NCI-H524 (cell line): Measurements from ENCODE around the gene IL17B.
A peak's percentile ranks its signal among the peaks of the same experiment; 100 is the strongest.
"Not testable (repeated sequence)": the region's sequence is repeated elsewhere in the genome, so short reads cannot be mapped to it uniquely, and the experiment has no call there.

Experiments
- DNase-seq, 2 experiments: peaks; one replicate each; lab custom pipeline; 2025; lab: John Stamatoyannopoulos, UW

IL17B gene

DNA sequence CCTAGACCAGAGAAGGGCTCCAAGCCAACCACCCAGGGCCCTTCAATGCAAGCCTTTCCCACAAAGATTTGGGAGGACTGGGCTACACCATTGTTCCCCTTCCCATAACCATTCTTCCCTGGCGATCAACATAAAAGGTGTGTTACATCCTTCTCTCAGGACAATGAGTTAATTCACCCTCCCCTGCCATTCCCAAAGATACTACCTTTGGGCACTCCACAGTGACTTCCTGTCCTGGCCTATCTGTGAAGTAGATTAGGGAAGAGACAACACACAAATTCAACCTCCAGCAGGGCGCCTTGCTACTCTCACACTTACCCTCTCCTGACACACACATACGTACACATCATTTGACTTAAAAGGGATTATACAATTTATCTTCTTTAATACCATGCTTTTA, 23.2 kb upstream of the IL17B start:
- DNase-seq = no peak

DNA sequence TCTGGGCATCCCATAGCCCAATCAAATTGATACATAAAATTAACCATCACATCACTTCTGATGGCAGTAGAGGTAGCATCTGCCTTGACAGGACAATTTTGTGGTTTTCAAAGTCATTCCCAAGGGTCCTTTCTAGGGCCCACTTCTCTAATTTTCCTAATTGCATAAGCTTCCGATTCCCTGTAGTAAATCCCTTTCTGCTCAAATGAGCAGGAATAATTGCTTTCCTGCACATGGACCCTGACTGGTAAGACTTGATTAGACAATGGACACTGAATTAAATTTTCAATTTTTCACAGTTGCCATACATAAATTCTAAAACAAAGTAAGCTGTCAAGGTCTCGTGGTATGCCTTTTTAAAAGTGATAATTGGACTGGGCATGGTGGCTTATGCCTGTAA, 22.0 kb upstream of the IL17B start:
- no peak for DNase-seq

DNA sequence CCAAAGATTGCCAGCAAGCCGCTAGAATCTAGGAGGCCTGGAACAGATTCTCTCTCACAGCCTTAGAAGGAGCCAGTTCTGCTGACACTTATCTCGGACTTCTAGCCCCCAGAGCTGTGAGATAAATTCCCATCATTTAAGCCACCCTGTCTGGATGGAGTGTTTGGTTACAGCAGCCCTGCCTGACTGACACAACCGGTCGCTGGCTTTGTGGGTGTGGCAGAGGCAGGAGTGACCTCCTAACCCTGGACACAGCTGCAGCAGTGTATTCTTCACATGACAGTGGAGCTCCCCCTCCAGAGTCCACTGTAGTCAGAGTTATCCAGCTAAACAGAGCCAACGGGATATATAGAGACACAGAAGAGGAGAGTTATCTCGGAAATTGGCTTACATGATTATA, 21.2 kb upstream of the IL17B start:
- no peak for DNase-seq

DNA sequence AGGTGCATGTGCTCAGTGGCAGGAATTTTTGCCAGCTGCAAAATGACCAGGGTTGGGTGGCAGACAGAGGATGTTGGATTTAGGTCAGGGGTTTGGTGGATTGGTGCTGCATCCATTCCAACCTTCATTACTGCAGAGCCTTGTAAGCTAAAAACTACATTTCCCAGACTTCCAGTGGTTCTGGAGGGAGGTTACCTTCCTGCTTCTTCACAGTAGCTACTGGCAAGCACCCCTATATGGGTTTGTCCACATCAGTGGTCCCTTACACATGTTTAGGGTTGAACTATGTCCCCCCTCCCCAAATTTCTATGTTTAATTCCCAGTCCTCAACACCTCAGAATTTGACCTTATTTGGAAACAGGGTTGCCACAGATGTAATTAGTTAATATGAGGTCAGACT, 20.7 kb upstream of the IL17B start:
- DNase-seq = no peak

DNA sequence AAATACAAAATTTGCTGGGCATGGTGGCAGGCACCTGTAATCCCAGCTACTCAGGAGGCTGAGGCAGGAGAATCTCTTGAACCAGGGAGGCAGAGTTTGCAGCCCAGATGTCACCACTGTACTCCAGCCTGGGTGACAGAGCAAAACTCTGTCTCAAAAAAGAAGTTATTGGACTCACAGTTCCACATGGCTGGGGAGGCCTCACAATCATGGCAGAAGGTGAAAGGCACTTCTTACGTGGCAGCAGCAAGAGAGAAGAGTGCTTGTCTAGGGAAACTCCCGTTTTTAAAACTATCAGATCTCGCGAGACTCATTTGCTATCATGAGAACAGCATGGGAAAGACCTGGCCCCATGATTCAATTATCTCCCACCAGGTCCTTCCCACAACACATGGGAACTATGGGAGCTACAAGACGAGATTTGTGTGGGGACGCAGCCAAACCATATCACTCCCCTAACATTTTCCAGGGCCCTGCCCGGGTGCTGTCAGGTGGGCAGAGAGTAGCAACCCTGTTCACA, 19.7 kb upstream of the IL17B start:
- DNase-seq = not testable (repeated sequence)

DNA sequence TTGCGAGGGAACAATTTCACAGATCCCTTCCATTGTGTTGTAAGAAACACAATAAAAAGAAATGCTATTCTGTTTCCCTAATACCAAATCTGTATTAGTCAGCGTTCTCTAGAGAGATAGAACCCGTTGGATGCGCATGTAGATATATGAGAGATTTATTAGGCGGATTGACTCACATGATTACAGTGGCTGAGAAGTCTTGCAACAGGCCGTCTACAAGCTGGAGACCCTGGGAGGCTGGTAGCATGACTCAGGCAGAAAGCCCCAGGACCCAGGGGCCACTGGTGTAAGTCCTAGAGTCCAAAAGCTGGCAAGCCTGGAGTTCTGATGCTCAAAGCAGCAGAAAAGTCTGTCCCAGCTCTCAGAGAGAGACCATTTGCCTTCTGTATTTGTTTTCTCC, 18.4 kb upstream of the IL17B start:
- DNase-seq = no peak

DNA sequence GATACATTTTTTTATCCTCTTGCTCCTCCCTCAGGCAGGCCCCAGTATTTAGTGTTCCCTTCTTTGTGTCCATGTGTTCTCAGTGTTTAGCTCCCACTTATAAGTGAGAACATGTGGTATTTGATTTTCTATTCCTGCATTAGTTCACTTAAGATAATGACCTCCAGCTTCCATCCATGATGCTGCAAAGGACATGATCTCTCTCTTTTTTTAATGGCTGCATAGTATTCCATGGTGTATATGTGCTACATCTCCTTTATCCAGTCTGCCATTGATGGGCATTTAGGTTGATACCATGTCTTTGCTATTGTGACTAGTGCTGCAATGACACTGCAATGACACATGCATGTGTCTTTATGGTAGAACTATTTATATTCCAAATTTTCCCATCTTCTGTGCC, 15.9 kb upstream of the IL17B start:
- not testable (repeated sequence) for DNase-seq

DNA sequence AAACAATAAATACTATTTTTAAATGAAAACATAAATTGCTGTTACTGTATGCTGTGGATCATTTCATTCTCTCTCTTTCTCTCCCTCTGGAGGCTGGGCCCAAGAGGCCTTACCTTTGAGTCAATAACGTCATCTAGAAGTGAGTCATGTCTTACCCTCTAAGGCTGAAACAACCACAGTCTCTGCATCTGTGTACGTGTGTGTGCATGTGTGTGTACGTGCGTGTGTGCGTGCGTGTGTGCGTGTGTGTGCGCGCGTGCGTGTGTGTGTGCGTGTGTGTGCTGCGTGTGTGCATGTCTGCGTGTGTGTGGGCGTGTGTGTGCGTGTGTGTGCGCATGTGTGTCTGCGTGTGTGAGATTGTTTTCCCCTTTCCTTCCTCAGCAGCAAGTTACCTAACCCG, 13.6 kb upstream of the IL17B start:
- no peak for DNase-seq

DNA sequence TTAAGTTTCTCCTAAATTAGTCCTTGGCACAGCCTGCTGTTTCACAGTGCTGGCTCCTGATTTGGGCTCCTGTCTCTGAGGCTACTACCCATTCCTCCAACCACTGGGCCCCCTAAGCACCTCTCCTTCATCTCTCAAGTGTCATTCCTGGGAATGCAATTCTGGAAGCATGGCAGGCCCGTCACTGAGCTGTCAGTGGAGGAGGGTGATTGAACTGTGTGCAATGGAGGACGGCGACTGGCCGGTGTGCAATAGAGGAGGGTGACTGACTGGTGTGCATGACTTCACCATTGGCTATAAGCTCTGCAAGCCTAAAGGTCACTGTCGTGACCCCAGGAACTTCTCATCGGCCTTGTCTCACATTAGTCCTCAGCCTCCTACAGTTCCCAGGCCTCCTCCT, 12.4 kb upstream of the IL17B start:
- no peak for DNase-seq

DNA sequence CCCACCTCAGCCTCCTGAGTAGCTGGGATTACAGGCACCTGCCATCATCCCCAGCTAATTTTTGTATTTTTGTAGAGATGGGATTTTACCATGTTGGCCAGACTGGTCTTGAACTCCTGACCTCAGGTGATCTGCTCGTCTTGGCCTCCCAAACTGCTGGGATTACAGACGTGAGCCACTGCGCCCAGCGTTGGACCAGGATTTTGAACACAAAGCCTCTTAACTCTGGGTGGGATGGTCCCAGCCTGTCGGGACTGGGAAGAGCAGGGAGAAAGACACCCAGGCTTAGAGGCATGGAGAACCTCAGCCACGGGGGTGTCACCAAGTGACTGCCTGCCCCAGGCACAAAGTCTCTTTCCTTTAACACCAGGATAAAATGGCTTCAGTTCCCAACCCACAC, 12.0 kb upstream of the IL17B start:
- DNase-seq = not testable (repeated sequence)

DNA sequence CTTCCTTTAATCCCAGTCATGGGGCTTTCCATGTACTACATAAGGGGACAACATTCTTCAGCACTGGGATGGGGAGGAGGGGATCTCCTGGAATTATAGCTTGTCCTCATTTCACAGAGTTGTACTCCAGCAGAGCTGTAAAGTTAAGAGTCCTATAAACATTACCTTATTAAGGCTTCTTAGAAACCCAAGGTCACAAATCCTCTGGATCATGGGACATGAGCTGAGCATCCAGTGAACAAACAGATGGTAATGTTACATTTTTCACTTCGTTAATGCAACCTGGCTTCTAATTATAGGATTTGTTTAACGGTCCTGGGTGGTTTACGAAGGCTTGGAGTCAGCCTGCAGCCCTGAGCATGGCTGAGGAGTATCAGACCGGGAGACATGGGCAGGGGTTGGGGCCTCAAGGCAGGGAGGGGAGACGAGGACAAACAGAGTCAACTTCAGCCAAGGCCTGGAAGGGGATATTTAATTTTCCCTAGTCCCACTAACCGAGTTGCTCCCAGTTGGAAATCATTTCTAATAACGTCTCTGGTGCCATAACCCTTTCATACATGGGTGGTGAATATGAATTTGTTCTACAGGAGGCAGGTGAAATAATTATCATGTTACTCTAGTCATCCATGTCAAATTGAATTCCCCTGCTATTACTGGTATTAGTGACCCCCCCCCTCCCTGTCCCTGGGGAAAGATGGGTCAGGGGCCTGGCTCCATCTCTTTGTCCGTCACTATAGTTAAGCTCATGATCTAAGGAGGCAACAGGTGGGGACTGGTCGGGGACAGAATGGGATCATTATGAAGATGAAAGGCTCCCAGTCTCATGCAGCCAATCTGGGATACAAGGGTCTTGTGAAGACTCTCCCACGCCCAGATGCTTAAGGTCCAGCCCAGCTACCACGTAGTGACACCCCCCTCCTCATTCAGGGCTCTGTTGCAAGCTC, 10.7 kb upstream of the IL17B start:
- peak; percentile 50 to 83 for DNase-seq

DNA sequence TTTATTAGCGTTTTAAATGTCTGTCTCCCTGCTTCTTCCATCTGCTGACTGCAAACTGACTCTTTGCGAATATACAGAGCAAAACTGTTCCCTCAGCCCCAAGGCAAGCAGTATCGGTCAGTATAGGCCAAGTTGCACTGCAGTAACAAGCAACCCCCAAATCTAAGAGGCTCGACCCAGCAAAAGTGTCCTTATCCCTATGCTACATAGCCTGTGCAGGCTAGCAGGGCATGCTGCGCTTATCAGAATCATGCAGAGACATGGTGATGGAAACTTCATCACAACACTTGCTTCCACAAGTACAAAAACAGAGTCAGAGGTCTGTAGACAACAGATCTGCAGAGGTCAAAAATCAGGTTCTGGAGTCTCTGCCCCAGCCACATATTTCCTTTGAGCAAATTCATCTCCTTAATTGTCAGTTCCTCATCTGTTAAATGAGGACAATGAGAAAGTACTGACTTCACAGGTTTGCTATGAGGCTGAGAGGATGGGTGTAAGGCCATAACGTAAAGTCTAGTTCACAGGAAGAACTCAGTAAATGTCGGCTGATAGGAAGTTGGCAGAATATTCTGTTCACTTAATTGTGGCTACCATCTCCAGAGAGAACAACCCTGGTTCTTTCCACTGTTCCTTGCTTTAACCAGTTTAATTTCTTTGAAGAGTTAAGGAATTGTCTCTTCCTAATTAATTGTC, 9.6 kb upstream of the IL17B start:
- no peak for DNase-seq

DNA sequence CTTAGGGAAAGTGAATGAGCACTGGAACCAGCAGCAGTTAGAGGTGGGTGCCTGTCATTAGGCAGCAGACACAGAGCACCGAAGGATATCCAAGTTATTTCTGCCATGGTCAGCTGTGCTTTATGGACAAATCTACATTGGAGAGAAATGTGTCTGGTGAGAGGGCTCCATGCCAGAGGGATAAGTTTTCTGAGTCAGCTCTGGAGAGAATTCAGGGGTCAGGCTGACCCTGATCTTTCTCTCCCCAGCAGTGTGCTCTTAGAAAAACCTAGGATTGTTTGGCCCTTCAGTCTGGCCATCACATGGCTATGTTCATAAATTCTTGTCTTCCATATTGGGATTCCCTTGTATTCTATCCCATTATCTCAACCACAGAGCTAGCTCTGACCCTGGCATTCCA, 8.9 kb upstream of the IL17B start:
- no peak for DNase-seq

DNA sequence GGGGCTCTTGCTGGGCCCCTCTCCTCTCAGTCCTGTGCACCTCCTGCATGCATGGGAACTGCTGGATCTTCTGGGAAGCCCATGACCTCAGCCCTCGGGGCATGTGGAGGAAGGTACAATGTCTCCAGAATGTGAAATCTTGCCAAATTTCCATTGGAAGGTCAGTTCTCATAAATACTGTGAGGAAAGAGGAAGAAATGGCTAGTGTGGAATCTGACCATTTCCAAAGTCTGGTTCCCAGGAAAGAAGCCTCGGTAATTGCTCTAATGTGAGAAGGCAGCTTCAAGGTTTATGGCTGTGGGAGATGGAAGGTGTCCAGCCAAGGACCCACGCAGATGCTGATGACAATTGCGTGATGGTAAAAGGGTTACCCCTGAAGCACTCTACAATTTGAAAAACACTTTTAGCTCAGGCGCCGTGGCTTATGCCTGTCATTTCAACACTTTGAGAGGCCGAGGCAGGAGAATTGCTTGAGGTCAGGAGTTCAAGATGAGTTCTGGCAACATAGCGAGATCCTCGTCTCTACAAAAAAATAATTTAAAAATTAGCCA, 8.1 kb upstream of the IL17B start:
- DNase-seq = no peak

DNA sequence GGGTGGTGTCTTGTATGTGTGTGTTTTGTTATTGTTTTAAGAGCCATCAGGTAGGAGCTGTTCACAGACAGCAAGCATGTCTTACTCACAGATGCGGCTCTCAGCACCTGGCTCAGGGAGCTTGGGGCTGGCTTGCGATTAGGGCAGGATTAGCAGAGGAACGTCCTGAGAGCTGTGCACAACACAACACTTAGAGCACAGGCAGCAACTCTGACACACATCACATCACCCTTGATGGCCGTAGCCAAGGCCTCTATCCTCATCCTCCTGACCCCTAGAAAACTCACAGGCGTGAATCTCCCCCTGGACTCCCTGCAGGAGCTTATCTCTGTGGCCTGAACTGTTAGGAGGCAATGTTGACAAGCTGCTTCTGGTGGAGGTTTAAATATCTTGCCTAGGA, 7.1 kb upstream of the IL17B start:
- peak in 1 of 2 experiments; percentile 33 for DNase-seq

DNA sequence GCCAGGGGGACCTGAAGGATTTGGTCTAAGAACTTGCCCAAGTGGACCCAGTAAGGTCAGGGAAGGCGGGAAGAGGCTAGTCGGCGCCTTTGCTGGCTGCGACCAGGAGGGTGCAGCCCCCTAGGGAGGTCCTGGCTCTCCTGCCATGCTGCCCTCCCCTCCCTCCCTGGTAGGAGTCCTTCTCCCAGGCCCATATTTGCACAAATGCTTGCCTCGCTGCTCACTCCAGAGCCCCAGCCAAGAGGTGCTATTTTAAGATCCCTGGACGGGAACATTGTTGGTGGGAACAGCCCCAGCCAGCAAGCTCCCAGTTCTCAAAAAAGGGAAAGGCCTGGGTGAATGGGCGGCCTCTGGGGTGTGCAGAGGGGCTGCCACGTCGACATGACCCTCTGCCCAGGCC, 4.3 kb upstream of the IL17B start:
- no peak for DNase-seq

DNA sequence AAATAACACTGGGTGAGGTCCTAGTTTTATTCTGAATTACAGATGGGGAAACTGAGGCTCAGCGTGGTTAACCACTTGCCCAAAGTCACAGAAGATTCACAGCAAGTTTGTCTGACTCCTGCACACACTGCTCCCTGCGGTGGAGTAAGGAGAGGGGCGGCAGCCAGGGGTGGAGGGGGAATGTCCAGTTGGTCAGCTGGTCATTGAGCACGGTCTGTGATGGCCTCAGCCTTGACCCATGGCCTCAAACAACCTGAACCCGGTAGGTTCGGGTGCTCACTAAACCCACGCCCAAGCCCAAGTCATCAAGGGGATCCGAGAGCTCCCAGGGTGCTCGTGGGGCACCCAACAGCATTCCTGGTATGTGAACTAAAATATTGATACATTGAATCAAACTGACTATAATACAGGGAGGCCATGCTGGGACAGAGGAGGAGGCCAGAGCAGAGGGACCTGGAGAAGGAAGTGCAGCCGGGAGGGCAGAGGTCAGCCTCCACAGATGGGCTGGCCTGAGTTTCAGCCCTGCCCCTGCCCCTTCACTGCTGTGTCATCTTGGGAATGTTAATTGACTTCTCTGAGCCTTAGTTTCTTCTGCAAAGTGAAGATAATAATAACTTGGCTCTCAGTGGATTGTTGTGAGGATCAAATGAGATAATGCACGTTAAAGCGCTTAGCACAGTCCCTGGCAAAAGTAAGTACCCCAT, 3.6 kb upstream of the IL17B start:
- no peak for DNase-seq

DNA sequence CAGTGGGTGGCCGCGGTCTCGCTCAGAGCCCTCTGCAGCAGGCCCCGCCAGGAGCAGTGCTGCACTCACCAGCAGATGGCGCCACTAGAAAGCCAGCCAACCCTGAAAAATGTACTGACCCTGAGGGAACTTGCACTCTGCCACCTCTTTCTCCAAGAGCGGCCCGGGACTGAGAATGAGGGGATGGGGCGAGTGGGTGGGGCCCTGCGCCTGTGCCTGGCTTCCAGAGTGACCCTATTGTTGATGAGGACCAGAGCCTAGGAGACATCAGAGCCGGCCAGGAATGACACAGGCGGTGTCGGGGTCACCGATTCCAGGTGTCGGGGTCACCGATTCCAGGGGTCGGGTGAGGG, 2.9 kb upstream of the IL17B start:
- peak; percentile 7 to 58 for DNase-seq

DNA sequence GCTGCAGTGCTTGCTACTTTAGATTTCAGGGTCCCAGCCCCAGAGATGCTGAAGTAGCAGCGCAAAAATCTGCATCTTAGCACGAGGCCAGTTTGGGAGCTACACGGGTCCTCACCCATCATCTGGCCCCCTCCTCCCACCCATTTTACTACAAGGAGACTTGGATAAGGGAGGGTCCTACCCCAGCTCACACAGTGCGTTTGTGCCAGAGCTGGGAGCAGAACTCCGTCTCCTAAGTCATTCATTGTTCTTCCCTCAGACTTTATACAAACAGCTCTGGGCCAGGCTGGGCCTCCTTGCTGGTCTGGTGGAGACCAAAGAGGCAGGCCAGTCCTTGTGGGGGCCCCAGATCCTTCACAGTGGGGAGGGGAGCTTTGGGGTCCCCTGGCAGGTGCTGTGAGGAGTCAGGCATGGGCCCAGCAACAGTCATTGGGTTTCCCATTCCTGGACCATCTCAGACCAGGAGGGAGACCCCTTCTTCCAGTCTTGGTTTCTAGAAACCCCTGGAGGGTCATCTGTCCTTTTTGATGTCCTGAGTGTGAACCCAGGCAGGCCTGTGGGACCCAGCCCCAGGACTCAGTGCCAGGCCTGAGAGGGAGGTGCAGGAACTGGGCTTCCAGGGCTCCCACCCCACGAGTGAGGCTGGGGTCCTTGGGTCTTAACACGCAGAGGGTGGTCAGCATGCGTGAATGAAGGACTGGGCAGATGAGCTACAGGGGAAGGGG, 2.3 kb upstream of the IL17B start:
- DNase-seq = no peak

DNA sequence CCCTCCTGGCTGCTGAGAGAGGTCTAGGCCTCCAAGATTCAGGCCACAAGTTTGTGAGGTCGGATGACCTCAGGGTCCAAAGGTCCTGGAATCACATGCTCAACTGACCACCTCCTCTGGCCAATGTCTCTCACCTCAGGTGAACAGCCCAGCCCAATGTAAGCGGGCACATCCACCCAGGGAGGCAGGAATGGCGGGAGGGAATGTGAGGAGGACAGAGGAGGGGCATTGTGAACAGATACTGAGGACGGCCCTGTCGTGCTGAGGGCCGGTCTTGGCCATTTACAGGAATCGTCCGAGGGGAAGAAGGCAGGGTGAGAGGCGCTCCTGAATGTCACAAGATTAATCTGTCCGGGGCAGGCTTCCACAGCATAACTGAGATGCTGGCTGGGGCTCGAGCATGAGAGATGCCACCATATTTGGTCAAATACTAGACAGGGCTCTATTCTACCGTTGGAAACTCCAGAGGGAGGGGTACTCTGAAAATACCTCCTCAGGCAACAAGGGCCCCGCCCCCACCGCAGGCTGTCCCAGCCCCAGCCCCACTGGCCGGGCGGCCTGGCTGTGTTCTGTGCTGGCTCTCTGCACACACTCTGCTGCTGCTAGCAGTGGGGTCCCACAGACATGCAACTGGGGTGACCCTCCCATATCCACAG, 1.5 kb upstream of the IL17B start:
- DNase-seq = no peak

DNA sequence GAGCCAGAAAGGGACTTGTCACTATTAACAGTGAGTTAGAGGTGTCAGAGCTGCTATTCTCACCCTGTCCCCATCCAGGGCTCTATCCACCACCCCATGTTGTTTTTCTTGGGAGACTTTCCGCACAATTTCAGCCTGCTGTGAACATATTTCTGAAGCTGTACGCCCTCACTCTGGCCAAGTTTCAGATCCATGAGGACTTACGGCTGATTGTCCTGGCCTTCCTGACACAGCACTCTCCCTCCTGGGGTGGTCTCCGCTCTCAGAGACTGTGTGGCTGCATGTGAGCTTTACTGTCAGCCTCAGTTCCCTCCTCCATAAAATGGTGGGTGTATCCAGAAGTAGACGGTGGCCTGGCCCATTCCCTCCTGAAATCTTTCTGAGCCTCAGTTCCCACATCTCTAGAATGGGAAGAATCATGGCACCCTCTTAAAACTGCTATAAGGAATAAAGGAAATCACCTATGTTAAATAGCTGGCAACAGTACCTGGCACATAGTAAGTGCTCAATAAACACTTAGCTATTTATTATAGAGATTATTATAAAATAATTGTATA, 804 bp upstream of the IL17B start:
- DNase-seq = no peak
